Heart right ventricle (tissue), 16 donors: Measurements from ENCODE around the gene LSM7. TPM values are rescaled to one million over a fixed set of nuclear protein-coding genes. Genes with fewer than 3 reads are reported as not detected.

Experiments used
- ATAC-seq, 8 donors: fragments of 200-7000 bp; cut with Tn5 transposase; one replicate each; pipeline ENCODE4 v1.9.1; 2020; ENCODE audit warnings: mild to moderate bottlenecking in 8 of 8, moderate library complexity in 8 of 8, moderate number of reproducible peaks in 1 of 8
- DNase-seq, 2 donors: peaks; one replicate each; pipeline ENCODE4 v3.0.0-alpha.2; 2020
- H3K27ac ChIP-seq, 10 donors: fragments of 200-600 bp; sonication (generic) in 2 of 10; one replicate each; pipeline versions ENCODE4 v1.5.0 to v1.8.0; 2020 to 2022; ENCODE audit warnings: mild to moderate bottlenecking in 3 of 10
- H3K27me3 ChIP-seq, 7 donors: fragments of 200-600 bp; one replicate each; pipeline ENCODE4 v1.8.0; 2021 to 2022; ENCODE audit warnings: mild to moderate bottlenecking in 2 of 7
- H3K36me3 ChIP-seq, 9 donors: fragments of 200-600 bp; sonication (generic) in 1 of 9; one replicate each; pipeline versions ENCODE4 v1.5.0 to v1.8.0; 2020 to 2022; ENCODE audit warnings: mild to moderate bottlenecking in 2 of 9
- H3K4me1 ChIP-seq, 9 donors: fragments of 200-600 bp; sonication (generic) in 1 of 9; one replicate each; pipeline versions ENCODE4 v1.5.0 to v1.8.0; 2020 to 2022; ENCODE audit warnings: mild to moderate bottlenecking in 4 of 9
- H3K4me3 ChIP-seq, 10 donors: fragments of 200-600 bp; sonication (generic) in 2 of 10; one replicate each; pipeline versions ENCODE4 v1.5.0 to v1.8.0; 2020 to 2022; ENCODE audit warnings: mild to moderate bottlenecking in 7 of 10, moderate library complexity in 2 of 10
- H3K9me3 ChIP-seq, 11 donors: fragments of 200-600 bp in 10 of 11; sonication (generic) in 2 of 11; one replicate each; pipeline versions ENCODE4 v1.5.0 to v1.8.0; 2013 to 2022; ENCODE audit warnings: mild to moderate bottlenecking in 2 of 11, control low read depth in 1 of 11, moderate library complexity in 1 of 11
- WGBS, 2 donors: extraction: QIAGEN DNeasy Blood & Tissue Kit; methylation state at CpG; one replicate each; pipeline ENCODE4 v1.1.7; 2013; ENCODE audit warnings: inconsistent platforms in 1 of 2; 5-methylcytosine and 5-hydroxymethylcytosine counted together
- intact Hi-C, 10 donors: fragments of 100-400 bp; cut with DNase I; formaldehyde crosslinking; loops; one replicate each; pipeline versions ENCODE4 v1.11.1 to v1.14.2; 2022
- polyA plus RNA-seq, 2 donors: library from polyadenylated mRNA; stranded (reverse); fragments of 200-250 nt; gene quantifications; one replicate each; pipeline ENCODE4 v1.2.3, GENCODE V29; 2013
- total RNA-seq, 10 donors: library from RNA; stranded (reverse); fragmentation: NEBNext Ultra II Directional in 3 of 10; extraction: Animal tissue kit (Norgen Biotek cat#: 25700) in 3 of 10; gene quantifications; one replicate each; pipeline versions ENCODE4 v1.2.1 to v1.2.4, GENCODE V29; 2021 to 2023
- TF ChIP-seq, protein P1 (sequence below), 9 donors: fragments of 200-600 bp; sonication (generic) in 2 of 9; IDR thresholded peaks; one replicate each; pipeline versions ENCODE4 v1.5.0 to v1.8.0; 2021 to 2022; ENCODE audit warnings: antibody characterized with exemption in 9 of 9, mild to moderate bottlenecking in 5 of 9, moderate library complexity in 1 of 9
- donor health status: Arrhythmogenic right ventricular cardiomyopathy.
- donor health status: ischemic (EF 13 %, LVEDD 7.1; RV severe dilation, severe dysfunction).
- donor health status: healthy with polysubstance abuse.
- donor health status: DM: no; HTN: yes; CAD: no.
- donor health status: DM: no; HTN: no; CAD: no.
- donor health status: ischemic (EF 25% LVEDD 6.9; RV normal size, moderate dysfunction).
- donor health status: ischemic (EF 25% LVEDD 5.7; RV mildly dilated, moderate dysfunction).
- donor health status: healthy.
- donor health status: DM: yes; HTN: yes; CAD: no.
- donor health status: Ischemic cardiomyopathy.
- donor health status: ischemic (EF 35%, LVEDD 5.7; RV mildly dilated, moderate dysfunction).
- donor health status: nonischemic (EF 11% LVEDD 7.7; RV severe dilation, severe dysfunction).
- donor health status: DM: yes; HTN: yes; CAD: no.
- donor health status: PGD.
- donor health status: ischemic (EF 29% LVEDD 5.4; RV normal size, mild dysfunction).
- donor health status: nonischemic (EF 23%, LVEDD 6.1; RV moderate dilation, normal function).

The LSM7 gene
- total and polyA plus RNA-seq, 12 donors, result 29.0 to 277 (median 38.7) TPM

DNA sequence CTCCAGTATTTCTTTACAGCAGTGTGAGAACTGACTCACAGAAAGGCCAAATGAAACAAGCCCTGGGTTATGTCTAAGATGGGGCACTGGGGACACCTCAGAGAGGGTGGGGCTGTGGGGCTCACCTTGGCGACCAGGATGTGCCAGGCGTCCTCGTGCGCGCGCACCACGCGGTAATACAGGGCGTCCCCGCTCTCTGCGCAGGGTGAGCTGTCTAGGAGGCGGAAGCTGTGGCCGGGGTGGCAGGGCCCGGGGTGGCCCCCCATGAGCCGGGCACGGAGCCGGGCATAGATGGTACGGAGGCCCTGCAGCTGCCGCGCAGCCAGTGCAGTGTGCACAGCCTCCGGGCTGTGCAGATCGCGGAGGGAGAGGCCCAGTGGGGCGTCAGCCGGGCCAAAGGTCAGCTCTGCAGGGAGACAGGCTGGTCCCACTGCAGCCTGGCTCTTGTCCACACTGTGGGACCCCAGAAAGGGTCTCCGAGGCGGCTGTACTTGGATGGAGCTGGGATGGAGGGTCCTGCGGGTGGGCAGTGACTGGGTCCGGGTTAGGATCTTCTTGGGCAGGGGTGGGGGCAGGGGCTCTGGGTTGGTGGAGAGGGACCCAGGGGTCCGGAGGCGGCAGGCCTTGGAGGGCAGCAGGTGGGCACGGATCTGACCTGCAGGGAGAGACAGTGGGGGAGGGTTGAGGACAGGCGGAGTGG, 49.8 kb downstream of the LSM7 start:
- Histone ChIP-seq H3K4me1 (peaks cover 6 to 43% (median 34%) of the 10 kb centered on the region in 9 donors), H3K4me3 (no peak overlapping the region), H3K9me3 (no peaks in the 10 kb centered on the region), H3K27ac (no peak overlapping the region), H3K36me3 (peaks cover 0 to 30% (median 0%) of the 10 kb centered on the region in 9 donors), H3K27me3 (peaks cover 0 to 14% (median 0%) of the 10 kb centered on the region in 7 donors)
- DNase-seq (no peak), ATAC-seq (no peak)
- TF ChIP-seq, protein P1, sequence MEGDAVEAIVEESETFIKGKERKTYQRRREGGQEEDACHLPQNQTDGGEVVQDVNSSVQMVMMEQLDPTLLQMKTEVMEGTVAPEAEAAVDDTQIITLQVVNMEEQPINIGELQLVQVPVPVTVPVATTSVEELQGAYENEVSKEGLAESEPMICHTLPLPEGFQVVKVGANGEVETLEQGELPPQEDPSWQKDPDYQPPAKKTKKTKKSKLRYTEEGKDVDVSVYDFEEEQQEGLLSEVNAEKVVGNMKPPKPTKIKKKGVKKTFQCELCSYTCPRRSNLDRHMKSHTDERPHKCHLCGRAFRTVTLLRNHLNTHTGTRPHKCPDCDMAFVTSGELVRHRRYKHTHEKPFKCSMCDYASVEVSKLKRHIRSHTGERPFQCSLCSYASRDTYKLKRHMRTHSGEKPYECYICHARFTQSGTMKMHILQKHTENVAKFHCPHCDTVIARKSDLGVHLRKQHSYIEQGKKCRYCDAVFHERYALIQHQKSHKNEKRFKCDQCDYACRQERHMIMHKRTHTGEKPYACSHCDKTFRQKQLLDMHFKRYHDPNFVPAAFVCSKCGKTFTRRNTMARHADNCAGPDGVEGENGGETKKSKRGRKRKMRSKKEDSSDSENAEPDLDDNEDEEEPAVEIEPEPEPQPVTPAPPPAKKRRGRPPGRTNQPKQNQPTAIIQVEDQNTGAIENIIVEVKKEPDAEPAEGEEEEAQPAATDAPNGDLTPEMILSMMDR (IDR thresholded peaks at IDR 0.05), result no peak
- WGBS, 2 donors, result 90% methylated on average over 33 of the region's 33 CpGs
- intact Hi-C loops, result loop anchor here in 6 of 10 donors (5.0 to 10.0 kb wide), 5 partner anchors 39 to 124 kb away; partner anchors contain the start of genes AP3D1 (in 2 of the 6) and DOT1L (in 1 of the 6)

DNA sequence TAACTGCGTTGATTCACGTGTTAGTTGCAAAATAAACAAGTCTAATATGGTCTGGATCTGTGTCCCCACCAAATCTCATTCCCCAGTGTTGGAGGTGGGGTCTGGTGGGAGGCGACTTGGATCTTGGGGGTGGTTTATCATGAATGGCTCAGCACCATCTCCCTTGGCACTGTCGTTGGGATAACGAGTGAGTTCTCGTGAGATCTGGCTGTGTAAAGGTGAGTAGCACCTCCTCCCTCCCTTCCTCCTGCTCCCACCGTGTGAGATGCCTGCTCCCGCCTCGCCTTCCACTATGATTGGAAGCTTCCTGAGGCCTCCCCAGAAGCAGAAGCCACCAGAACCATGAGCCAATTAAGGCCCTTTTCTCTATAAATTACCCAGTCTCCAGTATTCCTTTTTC, 51.2 kb downstream of the LSM7 start:
- WGBS, 2 donors, result 83 to 84% methylated on average over 9 of the region's 9 CpGs
- peaks cover 0 to 3% (median 0%) of the 10 kb centered on the region in 7 donors for H3K27me3 ChIP-seq
- DNase-seq (no peak), ATAC-seq (no peak)
- no peaks in the 10 kb centered on the region for H3K9me3 ChIP-seq
- H3K27ac ChIP-seq, result no peak overlapping the region
- TF ChIP-seq, protein P1 (IDR thresholded peaks at IDR 0.05), result no peak
- no peak overlapping the region for H3K4me3 ChIP-seq
- peaks cover 0 to 45% (median 9%) of the 10 kb centered on the region in 9 donors for H3K36me3 ChIP-seq
- H3K4me1 ChIP-seq, result peaks cover 17 to 49% (median 43%) of the 10 kb centered on the region in 9 donors
- intact Hi-C loops, result loop anchor here in 6 of 10 donors (5.0 to 10.0 kb wide), 5 partner anchors 40 to 122 kb away; partner anchors contain the start of genes AP3D1 (in 2 of the 6) and DOT1L (in 1 of the 6)

DNA sequence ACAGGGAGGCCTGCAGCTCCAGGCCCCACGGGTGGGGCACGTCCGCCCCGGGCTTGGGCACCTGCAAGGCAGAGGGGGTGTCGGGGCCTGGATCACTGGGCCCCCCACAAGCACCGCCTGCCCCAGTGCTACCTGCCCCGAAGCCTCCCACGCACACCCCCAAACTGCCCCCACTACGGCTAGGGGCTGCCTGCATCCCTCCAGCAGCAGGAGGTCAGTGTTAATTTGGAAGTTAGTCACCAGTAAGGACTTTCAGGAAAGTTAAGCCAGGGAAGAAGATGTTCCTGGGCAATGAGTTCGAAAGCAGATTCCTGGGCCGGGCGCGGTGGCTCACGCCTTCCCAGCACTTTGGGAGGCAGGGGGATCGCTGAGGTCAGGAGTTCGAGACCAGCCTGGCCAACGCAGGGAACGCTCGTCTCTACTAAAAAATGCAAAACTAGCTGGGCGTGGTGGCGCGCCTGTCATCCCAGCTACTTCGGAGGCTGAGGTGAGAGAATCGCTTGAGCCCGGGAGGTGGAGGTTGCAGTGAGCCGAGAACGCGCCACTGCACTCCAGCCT, 51.9 kb downstream of the LSM7 start:
- Histone ChIP-seq H3K27ac (peak overlapping the region in 4 of 10 donors; percentile 29 to 56 (median 39)), H3K4me1 (peaks cover 15 to 49% (median 44%) of the 10 kb centered on the region in 9 donors), H3K36me3 (peaks cover 0 to 51% (median 14%) of the 10 kb centered on the region in 9 donors), H3K4me3 (no peak overlapping the region), H3K27me3 (no peaks in the 10 kb centered on the region), H3K9me3 (no peaks in the 10 kb centered on the region)
- intact Hi-C loops, result loop anchor here in 6 of 10 donors (5.0 to 10.0 kb wide), 5 partner anchors 41 to 122 kb away; partner anchors contain the start of genes AP3D1 (in 2 of the 6) and DOT1L (in 1 of the 6)
- no peak for ATAC-seq
- 92 to 93% methylated on average over 28 of the region's 28 CpGs for WGBS, 2 donors
- TF ChIP-seq, protein P1 (IDR thresholded peaks at IDR 0.05), result no peak
- no peak for DNase-seq
